Erythroblast (primary cell): ENCODE results near the gene BRD7.

Experiments used
- GATA1 ChIP-seq: IDR thresholded peaks from 2 replicates; pipeline ENCODE4 v1.6.1; 2011; ENCODE audit warnings: low read depth, mild to moderate bottlenecking, control low read depth, low read length, moderate library complexity
- POLR2A ChIP-seq: IDR thresholded peaks from 2 replicates; pipeline ENCODE4 v1.6.1; 2011; ENCODE audit warnings: mild to moderate bottlenecking, low read length

- TF ChIP-seq POLR2A (no peak), GATA1 (no peak)
Measured at GRCh38 chr16:50411034-50411433, 42.2 kb upstream of the BRD7 start.
